NCI-H2107 treated with DMSO at 0.1 percent for 48 hours (cell line): ENCODE data around the gene USP36.
"Not testable (repeated sequence)": the region's sequence is repeated elsewhere in the genome, so short reads cannot be mapped to it uniquely, and the experiment has no call there.

Experiments used
- DNase-seq: peaks from one replicate; lab custom pipeline; 2025; ENCODE audit not compliant: unreplicated experiment; lab: John Stamatoyannopoulos, UW

Gene USP36

GRCh38 chr17:78793968-78794367 is 46.6 kb downstream of the USP36 start:
- no peak for DNase-seq

- DNase-seq, result no peak
These were observed 47.2 kb downstream of the USP36 start for GRCh38 chr17:78793415-78793814.

GRCh38 chr17:78791840-78792709 is 48.5 kb downstream of the USP36 start:
- no peak for DNase-seq

GRCh38 chr17:78790552-78790951 is 50.1 kb downstream of the USP36 start:
- DNase-seq, result no peak

- no peak for DNase-seq
These were observed 50.9 kb downstream of the USP36 start for GRCh38 chr17:78789663-78790181.

- no peak for DNase-seq
These were observed 51.4 kb downstream of the USP36 start for GRCh38 chr17:78789149-78789662.

GRCh38 chr17:78788451-78788850 is 52.2 kb downstream of the USP36 start:
- DNase-seq, result no peak

GRCh38 chr17:78787444-78787843 is 53.2 kb downstream of the USP36 start:
- no peak for DNase-seq

- DNase-seq, result peak; percentile 51
These were observed 55.0 kb downstream of the USP36 start for GRCh38 chr17:78785663-78786057.

- no peak for DNase-seq
These were observed 55.5 kb downstream of the USP36 start for GRCh38 chr17:78785011-78785662.

GRCh38 chr17:78784352-78784751 is 56.3 kb downstream of the USP36 start:
- DNase-seq, result no peak

GRCh38 chr17:78783711-78784324 is 56.8 kb downstream of the USP36 start:
- no peak for DNase-seq

GRCh38 chr17:78781893-78782304 is 58.7 kb downstream of the USP36 start, which contains the start of gene CYTH1:
TSS of gene CYTH1 (minus strand) at chr17:78782273. CDS start at chr17:78782223, 50 bp downstream.
- DNase-seq, result no peak

GRCh38 chr17:78781104-78781892 is 59.3 kb downstream of the USP36 start:
- no peak for DNase-seq

GRCh38 chr17:78780335-78780734 is 60.3 kb downstream of the USP36 start:
- no peak for DNase-seq

- DNase-seq, result peak; percentile 73
These were observed 60.8 kb downstream of the USP36 start for GRCh38 chr17:78779850-78780249.

GRCh38 chr17:78779286-78779651 is 61.3 kb downstream of the USP36 start:
- DNase-seq, result not testable (repeated sequence)

GRCh38 chr17:78777881-78778280 is 62.7 kb downstream of the USP36 start:
- DNase-seq, result no peak

- DNase-seq, result no peak
These were observed 65.5 kb downstream of the USP36 start for GRCh38 chr17:78774956-78775571.

GRCh38 chr17:78774453-78774852 is 66.2 kb downstream of the USP36 start:
- no peak for DNase-seq
